GM23338 (cell line): ENCODE data around the gene CTTNBP2. TPM values are rescaled to one million over a fixed set of nuclear protein-coding genes. Genes with fewer than 3 reads are reported as not detected.

Source experiments
- ATAC-seq: fragments of 200-7000 bp; cut with Tn5 transposase; 3 replicates; pipeline ENCODE4 v1.9.1; 2020
- DNase-seq: peaks from one replicate; pipeline ENCODE4 v3.0.0-alpha.2; 2015; ENCODE audit warnings: low spot score
- H2AFZ ChIP-seq: fragments of 200-600 bp; sonication (generic); 2 replicates; pipeline ENCODE4 v1.8.0; 2016; ENCODE audit warnings: antibody characterized with exemption, mild to moderate bottlenecking, moderate library complexity
- H3F3A ChIP-seq: fragments of 200-600 bp; sonication (generic); replicated peaks from 2 replicates; pipeline ENCODE4 v1.8.0; 2017; ENCODE audit warnings: antibody characterized with exemption, mixed run types, low read depth
- H3K27ac ChIP-seq: fragments of 200-600 bp; sonication (generic); 2 replicates; pipeline ENCODE4 v1.6.1; 2016; ENCODE audit warnings: low read depth
- H3K27me3 ChIP-seq: fragments of 200-600 bp; sonication (generic); 2 replicates; pipeline ENCODE4 v1.8.0; 2016; ENCODE audit warnings: mild to moderate bottlenecking, mixed run types, moderate library complexity; ENCODE audit not compliant: insufficient read depth
- H3K36me3 ChIP-seq: fragments of 200-600 bp; sonication (generic); 2 replicates; pipeline ENCODE4 v1.8.0; 2016; ENCODE audit warnings: mild to moderate bottlenecking; ENCODE audit not compliant: insufficient read depth
- H3K4me1 ChIP-seq: fragments of 200-600 bp; sonication (generic); 2 replicates; pipeline ENCODE4 v1.8.0; 2016; ENCODE audit warnings: mild to moderate bottlenecking, moderate library complexity; ENCODE audit not compliant: insufficient read depth
- H3K4me2 ChIP-seq: fragments of 200-600 bp; sonication (generic); 2 replicates; pipeline ENCODE4 v1.7.1; 2017; ENCODE audit warnings: mixed run types
- H3K4me3 ChIP-seq: fragments of 200-600 bp; sonication (generic); 2 replicates; pipeline ENCODE4 v1.6.1; 2016; ENCODE audit warnings: mixed run types
- H3K79me2 ChIP-seq: fragments of 200-600 bp; sonication (generic); replicated peaks from 2 replicates; pipeline ENCODE4 v1.8.0; 2017; ENCODE audit warnings: mild to moderate bottlenecking; ENCODE audit not compliant: insufficient read depth
- H3K9me2 ChIP-seq: fragments of 200-600 bp; sonication (generic); 2 replicates; pipeline ENCODE4 v1.8.0; 2017; ENCODE audit not compliant: insufficient read depth
- H4K20me1 ChIP-seq: fragments of 200-600 bp; sonication (generic); replicated peaks from 2 replicates; pipeline ENCODE4 v1.8.0; 2017; ENCODE audit warnings: mild to moderate bottlenecking; ENCODE audit not compliant: insufficient read depth
- H3K27ac Mint-ChIP-seq: 2 replicates; pipeline ENCODE4 v1.8.0; 2020; ENCODE audit warnings: inconsistent platforms, mild to moderate bottlenecking, moderate library complexity, mixed read lengths
- H3K27me3 Mint-ChIP-seq: 3 replicates; pipeline ENCODE4 v1.8.0; 2022; ENCODE audit warnings: low read depth, mild to moderate bottlenecking, moderate library complexity, mixed read lengths, inconsistent platforms; ENCODE audit not compliant: insufficient read depth, poor library complexity
- H3K36me3 Mint-ChIP-seq: 3 replicates; pipeline ENCODE4 v1.8.0; 2021; ENCODE audit warnings: low read depth, mild to moderate bottlenecking, inconsistent platforms, moderate library complexity, mixed read lengths
- H3K4me1 Mint-ChIP-seq: 3 replicates; pipeline ENCODE4 v1.8.0; 2020; ENCODE audit warnings: mild to moderate bottlenecking, inconsistent platforms, mixed read lengths
- H3K4me3 Mint-ChIP-seq: 3 replicates; pipeline ENCODE4 v1.8.0; 2021; ENCODE audit warnings: moderate library complexity, mild to moderate bottlenecking, inconsistent platforms, mixed read lengths
- H3K9me3 Mint-ChIP-seq: 3 replicates; pipeline ENCODE4 v1.8.0; 2020; ENCODE audit warnings: moderate library complexity, mild to moderate bottlenecking, inconsistent platforms, mixed read lengths
- CREB1 ChIP-seq: fragments of 250-450 bp; sonication (Bioruptor Pico); IDR thresholded peaks from 2 replicates; pipeline ENCODE4 v1.5.0; 2020; ENCODE audit warnings: low read depth, mild to moderate bottlenecking, moderate library complexity
- EZH2 ChIP-seq: fragments of 200-600 bp; sonication (generic); IDR thresholded peaks from one replicate; pipeline ENCODE4 v1.8.0; 2017; ENCODE audit warnings: antibody characterized with exemption, mild to moderate bottlenecking, low read depth; ENCODE audit not compliant: unreplicated experiment
- JUNB ChIP-seq: IDR thresholded peaks from one replicate; pipeline ENCODE4 v1.6.1; 2016; ENCODE audit warnings: antibody characterized with exemption; ENCODE audit not compliant: unreplicated experiment
- NANOG ChIP-seq: IDR thresholded peaks from 2 replicates; pipeline ENCODE4 v1.6.1; 2016; ENCODE audit warnings: antibody characterized with exemption, borderline replicate concordance
- POLR2AphosphoS5 ChIP-seq: IDR thresholded peaks from 2 replicates; pipeline ENCODE4 v1.6.1; 2016; ENCODE audit warnings: antibody characterized with exemption, low read depth
- STAT1 ChIP-seq: IDR thresholded peaks from one replicate; pipeline ENCODE4 v1.6.1; 2016; ENCODE audit warnings: antibody characterized with exemption; ENCODE audit not compliant: unreplicated experiment
- ZNF114 ChIP-seq: fragments of 250-450 bp; sonication (Bioruptor Pico); IDR thresholded peaks from 2 replicates; pipeline ENCODE4 v1.5.0; 2020; ENCODE audit warnings: mild to moderate bottlenecking, moderate library complexity
- ZNF331 ChIP-seq: fragments of 250-450 bp; sonication (Bioruptor Pico); IDR thresholded peaks from 2 replicates; pipeline ENCODE4 v1.5.0; 2020; ENCODE audit warnings: low read depth, mild to moderate bottlenecking, moderate library complexity
- polyA plus RNA-seq: library from polyadenylated mRNA; unstranded; fragments of >200 nt; fragmentation: Nextera tagmentation; extraction: Ambion mirVana; gene quantifications from 2 replicates; pipeline ENCODE4 v1.2.1, GENCODE V29; 2016
- total RNA-seq: library from RNA; depleted of rRNA; stranded (reverse); fragments of >200 nt; shearing (Covaris generic); gene quantifications from 2 replicates; pipeline ENCODE4 v1.2.3, GENCODE V29; 2014
- TF ChIP-seq, protein P1 (sequence below): fragments of 250-450 bp; sonication (Bioruptor Pico); IDR thresholded peaks from 2 replicates; pipeline ENCODE4 v1.5.0; 2020; ENCODE audit warnings: mild to moderate bottlenecking, moderate library complexity
- TF ChIP-seq, protein P2 (sequence below), 2 experiments: fragments of 200-600 bp in 1 of 2; sonication (generic) in 1 of 2; conservative IDR thresholded peaks; 2 replicates each; pipeline versions ENCODE4 v1.5.1 to v1.6.1; 2016 to 2017; ENCODE audit warnings: antibody characterized with exemption in 2 of 2, low read depth in 2 of 2, mild to moderate bottlenecking in 2 of 2, moderate library complexity in 1 of 2
- TF ChIP-seq, protein P3 (sequence below): IDR thresholded peaks from 2 replicates; pipeline ENCODE4 v1.6.1; 2016; ENCODE audit warnings: antibody characterized with exemption

CTTNBP2 gene
- total and polyA plus RNA-seq, 2 experiments from 2014 or later, result 26.8 to 30.7 TPM

DNA sequence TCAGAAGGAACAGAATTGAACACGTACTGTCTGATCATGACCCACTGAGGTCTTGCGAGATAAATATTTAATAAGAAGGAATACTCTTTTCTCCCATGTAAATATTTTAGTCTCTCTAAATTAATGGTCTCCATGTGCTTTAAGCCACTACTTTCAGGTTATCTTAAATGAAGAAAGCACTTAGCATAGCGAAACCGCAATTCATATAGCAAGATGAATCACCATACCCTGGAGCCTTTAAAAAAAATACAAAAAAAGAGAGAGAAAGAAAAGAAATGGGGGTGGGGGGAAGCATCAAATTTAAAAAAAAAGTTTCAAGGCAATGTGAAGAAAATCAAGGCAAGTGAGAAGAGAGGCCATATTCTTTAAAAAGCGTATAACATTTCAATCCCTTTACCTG, 82.5 kb downstream of the CTTNBP2 start (continued):
- TF ChIP-seq, protein P1, sequence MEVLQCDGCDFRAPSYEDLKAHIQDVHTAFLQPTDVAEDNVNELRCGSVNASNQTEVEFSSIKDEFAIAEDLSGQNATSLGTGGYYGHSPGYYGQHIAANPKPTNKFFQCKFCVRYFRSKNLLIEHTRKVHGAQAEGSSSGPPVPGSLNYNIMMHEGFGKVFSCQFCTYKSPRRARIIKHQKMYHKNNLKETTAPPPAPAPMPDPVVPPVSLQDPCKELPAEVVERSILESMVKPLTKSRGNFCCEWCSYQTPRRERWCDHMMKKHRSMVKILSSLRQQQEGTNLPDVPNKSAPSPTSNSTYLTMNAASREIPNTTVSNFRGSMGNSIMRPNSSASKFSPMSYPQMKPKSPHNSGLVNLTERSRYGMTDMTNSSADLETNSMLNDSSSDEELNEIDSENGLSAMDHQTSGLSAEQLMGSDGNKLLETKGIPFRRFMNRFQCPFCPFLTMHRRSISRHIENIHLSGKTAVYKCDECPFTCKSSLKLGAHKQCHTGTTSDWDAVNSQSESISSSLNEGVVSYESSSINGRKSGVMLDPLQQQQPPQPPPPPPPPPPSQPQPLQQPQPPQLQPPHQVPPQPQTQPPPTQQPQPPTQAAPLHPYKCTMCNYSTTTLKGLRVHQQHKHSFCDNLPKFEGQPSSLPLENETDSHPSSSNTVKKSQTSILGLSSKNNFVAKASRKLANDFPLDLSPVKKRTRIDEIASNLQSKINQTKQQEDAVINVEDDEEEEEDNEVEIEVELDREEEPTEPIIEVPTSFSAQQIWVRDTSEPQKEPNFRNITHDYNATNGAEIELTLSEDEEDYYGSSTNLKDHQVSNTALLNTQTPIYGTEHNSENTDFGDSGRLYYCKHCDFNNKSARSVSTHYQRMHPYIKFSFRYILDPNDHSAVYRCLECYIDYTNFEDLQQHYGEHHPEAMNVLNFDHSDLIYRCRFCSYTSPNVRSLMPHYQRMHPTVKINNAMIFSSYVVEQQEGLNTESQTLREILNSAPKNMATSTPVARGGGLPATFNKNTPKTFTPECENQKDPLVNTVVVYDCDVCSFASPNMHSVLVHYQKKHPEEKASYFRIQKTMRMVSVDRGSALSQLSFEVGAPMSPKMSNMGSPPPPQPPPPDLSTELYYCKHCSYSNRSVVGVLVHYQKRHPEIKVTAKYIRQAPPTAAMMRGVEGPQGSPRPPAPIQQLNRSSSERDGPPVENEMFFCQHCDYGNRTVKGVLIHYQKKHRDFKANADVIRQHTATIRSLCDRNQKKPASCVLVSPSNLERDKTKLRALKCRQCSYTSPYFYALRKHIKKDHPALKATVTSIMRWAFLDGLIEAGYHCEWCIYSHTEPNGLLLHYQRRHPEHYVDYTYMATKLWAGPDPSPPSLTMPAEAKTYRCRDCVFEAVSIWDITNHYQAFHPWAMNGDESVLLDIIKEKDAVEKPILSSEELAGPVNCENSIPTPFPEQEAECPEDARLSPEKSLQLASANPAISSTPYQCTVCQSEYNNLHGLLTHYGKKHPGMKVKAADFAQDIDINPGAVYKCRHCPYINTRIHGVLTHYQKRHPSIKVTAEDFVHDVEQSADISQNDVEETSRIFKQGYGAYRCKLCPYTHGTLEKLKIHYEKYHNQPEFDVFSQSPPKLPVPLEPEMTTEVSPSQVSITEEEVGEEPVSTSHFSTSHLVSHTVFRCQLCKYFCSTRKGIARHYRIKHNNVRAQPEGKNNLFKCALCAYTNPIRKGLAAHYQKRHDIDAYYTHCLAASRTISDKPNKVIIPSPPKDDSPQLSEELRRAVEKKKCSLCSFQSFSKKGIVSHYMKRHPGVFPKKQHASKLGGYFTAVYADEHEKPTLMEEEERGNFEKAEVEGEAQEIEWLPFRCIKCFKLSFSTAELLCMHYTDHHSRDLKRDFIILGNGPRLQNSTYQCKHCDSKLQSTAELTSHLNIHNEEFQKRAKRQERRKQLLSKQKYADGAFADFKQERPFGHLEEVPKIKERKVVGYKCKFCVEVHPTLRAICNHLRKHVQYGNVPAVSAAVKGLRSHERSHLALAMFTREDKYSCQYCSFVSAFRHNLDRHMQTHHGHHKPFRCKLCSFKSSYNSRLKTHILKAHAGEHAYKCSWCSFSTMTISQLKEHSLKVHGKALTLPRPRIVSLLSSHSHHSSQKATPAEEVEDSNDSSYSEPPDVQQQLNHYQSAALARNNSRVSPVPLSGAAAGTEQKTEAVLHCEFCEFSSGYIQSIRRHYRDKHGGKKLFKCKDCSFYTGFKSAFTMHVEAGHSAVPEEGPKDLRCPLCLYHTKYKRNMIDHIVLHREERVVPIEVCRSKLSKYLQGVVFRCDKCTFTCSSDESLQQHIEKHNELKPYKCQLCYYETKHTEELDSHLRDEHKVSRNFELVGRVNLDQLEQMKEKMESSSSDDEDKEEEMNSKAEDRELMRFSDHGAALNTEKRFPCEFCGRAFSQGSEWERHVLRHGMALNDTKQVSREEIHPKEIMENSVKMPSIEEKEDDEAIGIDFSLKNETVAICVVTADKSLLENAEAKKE, result no peak
- no peak for TF ChIP-seq ZNF114 (CRISPR knock-in tag)
- no peak for TF ChIP-seq EZH2
- TF ChIP-seq, protein P2, sequence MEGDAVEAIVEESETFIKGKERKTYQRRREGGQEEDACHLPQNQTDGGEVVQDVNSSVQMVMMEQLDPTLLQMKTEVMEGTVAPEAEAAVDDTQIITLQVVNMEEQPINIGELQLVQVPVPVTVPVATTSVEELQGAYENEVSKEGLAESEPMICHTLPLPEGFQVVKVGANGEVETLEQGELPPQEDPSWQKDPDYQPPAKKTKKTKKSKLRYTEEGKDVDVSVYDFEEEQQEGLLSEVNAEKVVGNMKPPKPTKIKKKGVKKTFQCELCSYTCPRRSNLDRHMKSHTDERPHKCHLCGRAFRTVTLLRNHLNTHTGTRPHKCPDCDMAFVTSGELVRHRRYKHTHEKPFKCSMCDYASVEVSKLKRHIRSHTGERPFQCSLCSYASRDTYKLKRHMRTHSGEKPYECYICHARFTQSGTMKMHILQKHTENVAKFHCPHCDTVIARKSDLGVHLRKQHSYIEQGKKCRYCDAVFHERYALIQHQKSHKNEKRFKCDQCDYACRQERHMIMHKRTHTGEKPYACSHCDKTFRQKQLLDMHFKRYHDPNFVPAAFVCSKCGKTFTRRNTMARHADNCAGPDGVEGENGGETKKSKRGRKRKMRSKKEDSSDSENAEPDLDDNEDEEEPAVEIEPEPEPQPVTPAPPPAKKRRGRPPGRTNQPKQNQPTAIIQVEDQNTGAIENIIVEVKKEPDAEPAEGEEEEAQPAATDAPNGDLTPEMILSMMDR (conservative IDR thresholded peaks at IDR 0.05; ENCODE audit: low read depth in 2 of 2), result no peak
- TF ChIP-seq JUNB, result no peak
- TF ChIP-seq STAT1, result no peak
- TF ChIP-seq NANOG, result no peak
- no peak for TF ChIP-seq POLR2AphosphoS5

DNA sequence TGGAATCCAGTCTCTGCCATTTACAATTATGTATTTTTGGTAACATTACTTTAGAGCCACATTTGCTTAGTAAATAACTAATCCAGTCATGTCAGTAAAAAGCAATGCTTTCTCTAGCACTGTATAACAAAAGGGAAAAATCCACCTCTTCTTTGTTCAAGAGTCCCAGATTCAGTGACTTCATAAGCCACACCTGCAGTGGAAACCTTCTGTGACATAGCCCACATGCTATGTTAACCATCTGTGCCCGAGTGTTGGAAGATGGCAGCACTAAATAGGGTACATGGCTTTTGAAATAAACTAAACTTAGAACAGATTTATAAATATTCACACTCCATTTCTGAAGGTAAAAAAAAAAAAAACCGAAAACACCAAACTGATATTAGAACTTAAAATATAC, 83.0 kb downstream of the CTTNBP2 start:
- DNase-seq, result no peak
- H3K79me2 ChIP-seq, result no peaks in the 10 kb centered on the region; the same call in 1 of the 2 replicates
- no peak overlapping the region for H2AFZ ChIP-seq
- H3K27ac Mint-ChIP-seq, result no peak overlapping the region
- no peaks in the 10 kb centered on the region; the same call in 1 of the 2 replicates for H3K4me1 ChIP-seq
- ATAC-seq, result no peak
- H3K36me3 Mint-ChIP-seq, result peaks cover 20% of the 10 kb centered on the region
- no peak overlapping the region for H3K4me3 Mint-ChIP-seq
- no peaks in the 10 kb centered on the region for H3K9me3 Mint-ChIP-seq
- H3K4me3 ChIP-seq, result no peak overlapping the region
- H3K27ac ChIP-seq, result no peak overlapping the region
- H3K27me3 ChIP-seq, result no peaks in the 10 kb centered on the region
- H3K9me2 ChIP-seq, result no peaks in the 10 kb centered on the region
- H3F3A ChIP-seq, result no peaks in the 10 kb centered on the region
- H3K4me2 ChIP-seq, result no peak overlapping the region
- H3K4me1 Mint-ChIP-seq, result peaks cover 8% of the 10 kb centered on the region
- no peaks in the 10 kb centered on the region for H4K20me1 ChIP-seq
- no peaks in the 10 kb centered on the region for H3K36me3 ChIP-seq
- H3K27me3 Mint-ChIP-seq, result peaks cover 2% of the 10 kb centered on the region
- TF ChIP-seq NANOG, result no peak
- TF ChIP-seq ZNF331 (CRISPR knock-in tag), result no peak
- no peak for TF ChIP-seq STAT1
- TF ChIP-seq CREB1 (CRISPR knock-in tag), result no peak
- no peak for TF ChIP-seq POLR2AphosphoS5
- TF ChIP-seq, protein P2 (conservative IDR thresholded peaks at IDR 0.05; ENCODE audit: low read depth in 2 of 2), result no peak
- no peak for TF ChIP-seq JUNB
- TF ChIP-seq ZNF114 (CRISPR knock-in tag), result no peak
- TF ChIP-seq, protein P3, sequence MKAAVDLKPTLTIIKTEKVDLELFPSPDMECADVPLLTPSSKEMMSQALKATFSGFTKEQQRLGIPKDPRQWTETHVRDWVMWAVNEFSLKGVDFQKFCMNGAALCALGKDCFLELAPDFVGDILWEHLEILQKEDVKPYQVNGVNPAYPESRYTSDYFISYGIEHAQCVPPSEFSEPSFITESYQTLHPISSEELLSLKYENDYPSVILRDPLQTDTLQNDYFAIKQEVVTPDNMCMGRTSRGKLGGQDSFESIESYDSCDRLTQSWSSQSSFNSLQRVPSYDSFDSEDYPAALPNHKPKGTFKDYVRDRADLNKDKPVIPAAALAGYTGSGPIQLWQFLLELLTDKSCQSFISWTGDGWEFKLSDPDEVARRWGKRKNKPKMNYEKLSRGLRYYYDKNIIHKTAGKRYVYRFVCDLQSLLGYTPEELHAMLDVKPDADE, result no peak
